HG03159 (cell line): ENCODE measurements around the gene DOCK2.

ENCODE experiments used
- ATAC-seq: cut with Tn5 transposase; IDR thresholded peaks from one replicate; pipeline ENCODE4 v1.9.1; 2021; ENCODE audit warnings: mild to moderate bottlenecking, moderate library complexity; ENCODE audit not compliant: unreplicated experiment

The DOCK2 gene

DNA sequence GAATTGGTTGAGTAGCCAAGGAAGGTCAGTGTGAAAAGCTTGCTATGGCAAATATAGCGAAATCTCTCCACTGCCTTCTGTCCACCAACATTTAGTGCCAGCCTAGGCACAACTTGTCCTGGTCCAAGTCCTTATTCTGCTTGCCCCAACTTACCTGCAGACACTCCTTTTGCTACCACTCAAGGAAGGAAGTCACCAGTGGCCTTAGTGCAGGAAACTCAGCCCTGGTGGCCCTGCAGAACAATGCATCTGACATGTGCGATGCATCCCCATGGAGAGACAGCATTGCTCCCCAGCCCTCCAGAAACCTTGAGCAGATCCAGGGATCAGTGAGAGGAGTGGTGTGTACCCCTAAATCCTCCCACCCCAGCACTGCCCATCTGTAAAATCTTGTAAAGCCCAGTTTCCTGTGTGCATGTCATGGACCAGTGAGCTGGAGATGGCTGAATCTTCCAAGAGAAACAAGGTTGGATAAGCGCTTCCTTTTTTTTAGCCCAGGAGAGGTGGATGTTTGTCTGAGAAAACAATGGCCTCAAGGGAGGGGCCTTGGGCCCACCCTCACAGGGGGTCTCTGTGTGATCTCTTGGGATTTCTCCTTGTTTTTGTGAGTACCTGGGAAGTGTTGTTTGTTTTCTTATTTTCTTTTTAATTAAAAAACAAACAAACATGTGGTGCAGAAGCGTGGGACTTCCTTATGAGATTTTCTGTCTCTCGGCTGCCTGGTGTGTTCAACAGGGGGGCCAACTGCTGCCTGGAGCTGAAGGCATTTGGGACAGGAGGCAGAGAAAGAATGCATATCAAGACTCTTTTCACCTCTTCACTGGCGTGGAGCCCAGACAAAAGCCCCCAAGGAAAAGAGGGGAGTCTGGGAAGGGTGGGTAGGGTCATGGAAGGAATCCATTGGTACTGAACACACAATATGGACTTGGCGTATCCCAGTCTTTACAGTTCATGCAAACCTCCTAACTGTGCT, 472.3 kb downstream of the DOCK2 start:
- ATAC-seq: no peak

DNA sequence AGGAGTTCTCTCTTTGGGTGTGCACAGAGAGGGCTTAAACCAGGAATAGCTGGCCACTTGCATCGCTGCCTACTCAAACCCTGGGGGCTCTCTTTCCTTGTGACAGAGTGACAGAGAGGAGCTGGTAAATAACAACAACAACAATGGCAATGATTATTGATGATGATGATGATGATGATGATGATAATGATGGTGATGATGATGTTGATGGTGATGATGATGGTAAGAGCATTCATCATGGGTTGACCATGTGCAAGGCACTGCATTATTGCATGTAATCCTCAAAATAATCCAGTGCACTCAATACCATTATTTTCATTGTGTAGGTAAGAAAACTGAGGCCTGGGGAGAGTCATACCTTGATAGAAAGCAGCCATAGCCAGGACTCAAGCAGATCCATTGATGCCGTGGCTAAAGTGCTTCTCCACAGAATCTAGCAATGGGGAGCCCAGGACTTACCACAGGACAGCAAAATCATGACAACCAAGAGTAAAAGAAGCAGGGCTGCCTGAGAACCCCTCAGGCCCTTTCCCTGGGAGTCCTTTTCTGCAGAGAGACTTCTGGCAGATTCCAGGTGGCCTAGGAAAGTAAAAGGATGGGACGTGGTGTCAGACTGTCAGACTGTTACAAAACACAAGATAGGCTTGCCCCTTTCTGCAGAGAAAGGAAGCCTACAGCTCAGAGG, 473.5 kb downstream of the DOCK2 start:
- ATAC-seq: no peak

DNA sequence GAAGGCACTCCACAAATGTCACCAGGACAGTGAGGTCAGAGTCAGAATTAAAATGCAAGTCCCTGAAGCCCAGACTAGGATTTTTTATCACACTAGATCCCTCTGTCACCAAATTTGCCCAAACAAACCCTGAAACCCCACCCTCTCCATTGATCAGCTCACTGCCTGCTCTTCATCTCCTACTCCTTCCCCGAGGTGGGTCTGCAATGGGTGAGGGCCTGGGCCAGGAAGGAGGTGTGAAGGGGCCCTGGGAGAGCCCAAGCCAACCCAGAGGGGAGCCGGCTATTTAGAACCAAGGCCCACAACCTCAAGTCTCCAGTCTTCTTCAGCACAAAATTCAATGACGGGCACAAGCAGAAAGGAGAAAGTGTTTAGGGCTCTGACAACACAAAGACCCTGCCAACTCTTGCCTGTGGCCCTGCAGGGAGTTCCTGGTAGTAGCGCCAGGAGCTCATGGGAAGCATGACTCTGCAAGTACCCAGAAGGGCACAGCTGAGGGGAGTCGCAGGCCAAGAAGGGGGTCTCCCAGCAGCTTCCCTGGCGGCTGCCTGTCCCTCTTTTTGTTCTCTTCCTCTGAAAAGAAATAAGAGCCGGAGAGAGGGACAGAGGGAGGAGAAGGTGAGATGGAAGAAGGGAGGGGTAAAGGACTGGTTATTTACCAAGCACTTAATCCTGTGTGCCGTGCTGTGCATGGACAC, 474.2 kb downstream of the DOCK2 start:
- ATAC-seq: no peak

DNA sequence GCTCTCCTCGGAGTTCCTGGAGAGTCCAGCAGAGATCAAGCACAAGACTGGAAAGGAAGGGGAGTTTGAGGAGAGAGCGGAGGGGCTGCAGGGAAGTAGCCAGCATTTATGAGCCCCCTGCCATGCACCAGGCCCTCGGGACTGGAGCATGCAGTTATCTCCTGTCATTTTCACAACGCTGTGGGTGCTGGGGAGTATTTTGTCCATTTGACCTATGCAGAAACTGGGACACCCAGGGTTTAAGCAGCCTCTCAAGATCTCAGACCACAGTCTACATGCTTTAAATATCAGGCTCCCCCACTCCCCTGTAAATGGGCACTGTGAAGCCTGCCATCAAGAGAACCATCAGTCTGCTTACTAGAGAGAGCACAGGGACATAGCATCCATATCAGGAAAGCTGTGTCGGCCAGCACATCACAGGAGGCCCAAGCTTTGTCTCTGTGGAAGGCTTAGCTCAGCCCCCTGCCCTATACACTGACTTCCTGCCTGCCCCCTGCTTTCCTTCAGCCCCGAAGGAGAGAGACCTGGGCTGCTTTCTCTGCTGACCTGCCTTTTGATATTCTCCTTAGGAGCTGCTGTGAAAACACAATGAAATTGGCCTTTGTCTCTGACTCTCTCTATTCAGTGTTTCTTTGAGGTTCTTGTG, 475.9 kb downstream of the DOCK2 start:
- no peak for ATAC-seq

DNA sequence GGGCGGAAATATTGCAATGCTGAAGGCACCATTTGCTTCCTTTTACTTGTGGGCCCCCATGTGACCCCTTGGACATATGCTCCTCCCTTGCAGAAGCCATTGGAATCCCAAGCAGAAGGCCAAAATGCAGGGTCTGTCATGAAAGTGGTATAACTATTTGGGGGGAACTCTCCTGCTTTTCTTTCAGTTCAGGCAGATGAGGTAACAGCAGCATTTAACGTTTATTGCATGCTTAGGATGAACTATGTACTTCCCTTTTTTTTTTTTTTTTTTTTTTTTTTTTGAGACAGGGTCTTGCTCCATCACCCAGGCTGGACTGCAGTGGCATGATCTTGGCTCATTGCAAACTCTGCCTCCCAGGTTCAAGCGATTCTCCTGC, 476.4 kb downstream of the DOCK2 start:
- ATAC-seq: no peak

DNA sequence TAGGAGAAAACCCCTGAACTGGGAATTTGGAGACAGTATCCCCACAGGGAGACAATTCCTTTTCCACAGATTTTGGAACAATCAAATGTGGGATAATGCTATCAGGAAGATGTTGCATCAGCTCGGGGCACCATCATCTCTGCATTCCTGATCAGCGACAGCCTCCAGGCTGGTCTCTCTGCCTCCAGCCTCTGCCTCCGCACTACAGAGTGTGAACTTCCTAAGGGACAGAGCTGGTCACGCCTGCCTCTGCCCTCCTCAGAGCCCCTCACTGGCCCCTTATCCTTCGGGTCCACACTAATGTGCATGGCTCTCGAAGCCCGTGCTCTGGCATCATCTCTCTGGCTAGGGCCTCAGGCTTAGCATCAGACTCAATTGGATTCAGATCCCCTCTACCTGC, 477.2 kb downstream of the DOCK2 start:
- ATAC-seq: no peak

DNA sequence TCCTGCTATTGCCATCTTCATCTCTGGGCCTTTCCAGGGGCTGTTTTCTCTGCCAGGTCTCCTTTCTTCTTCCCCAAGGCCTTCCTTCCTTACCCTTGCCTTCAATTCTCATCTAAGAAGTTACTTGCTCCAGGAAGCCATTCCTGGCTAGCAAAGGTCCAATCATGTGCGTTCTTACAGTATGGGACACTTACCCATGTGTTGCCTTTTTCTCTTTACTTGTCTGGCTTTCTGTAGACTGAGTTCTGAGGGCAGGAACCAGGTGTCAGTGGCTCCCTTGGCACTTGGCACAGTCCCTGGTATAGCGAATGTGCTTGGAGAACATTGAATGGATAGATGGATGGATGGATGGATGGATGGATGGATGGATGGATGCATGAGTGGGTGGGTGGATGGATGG, 478.9 kb downstream of the DOCK2 start:
- ATAC-seq: no peak

DNA sequence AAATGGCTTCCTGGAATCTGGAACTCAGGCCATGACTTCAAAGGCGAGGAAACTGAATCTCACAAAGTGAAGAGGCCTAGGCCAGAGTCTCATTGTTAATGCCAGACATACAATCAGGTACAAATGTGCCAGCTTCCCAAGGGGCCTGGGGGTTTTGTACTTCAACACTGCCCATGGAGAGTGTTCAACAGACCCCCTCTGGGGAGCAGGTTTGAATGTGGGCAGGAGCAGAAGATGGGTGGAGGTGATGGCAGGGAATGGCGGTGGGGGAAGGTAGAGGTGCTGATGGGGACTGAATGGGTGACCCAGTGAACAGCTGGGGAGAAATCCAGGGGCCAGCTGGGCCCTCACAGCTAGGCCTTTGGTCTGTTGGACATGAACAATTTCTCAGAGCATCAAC, 480.7 kb downstream of the DOCK2 start:
- no peak for ATAC-seq

DNA sequence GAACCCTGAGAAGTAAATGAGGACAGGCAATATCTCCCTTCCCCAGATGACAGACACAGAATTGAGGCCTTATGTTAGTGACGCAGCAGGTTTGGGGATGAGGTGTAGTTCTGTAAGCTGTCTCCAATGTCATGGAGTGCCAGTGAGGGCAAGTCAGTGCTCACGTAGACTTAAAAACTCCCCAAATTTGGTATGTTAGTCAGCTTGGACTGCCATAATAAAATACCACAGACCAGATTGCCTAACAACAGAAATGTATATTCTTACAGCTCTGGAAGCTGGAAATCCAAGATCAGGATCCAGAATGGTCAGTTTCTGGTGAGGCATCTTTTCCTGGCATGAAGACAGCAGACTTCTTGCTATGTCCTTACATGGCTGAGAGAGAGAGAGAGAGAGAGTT, 483.5 kb downstream of the DOCK2 start:
- ATAC-seq: no peak

DNA sequence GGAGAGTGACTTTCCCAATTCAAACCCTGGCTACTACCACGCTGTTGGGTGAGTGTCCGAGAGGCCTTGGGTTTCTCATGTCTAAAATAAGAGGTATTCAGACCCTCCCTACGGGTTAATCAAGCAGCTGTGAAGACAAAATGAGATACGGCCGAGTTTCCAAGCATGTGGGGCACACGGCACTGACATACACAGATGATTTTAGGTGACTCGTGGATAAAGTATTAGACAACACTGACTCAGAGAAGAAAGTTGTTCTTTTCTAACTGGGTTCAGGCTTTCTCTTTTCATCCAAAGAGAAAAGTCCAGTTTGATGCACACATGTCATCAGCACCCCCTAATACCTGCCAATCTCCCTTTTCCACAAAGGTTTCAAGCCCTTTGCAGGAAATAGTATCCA, 484.2 kb downstream of the DOCK2 start:
- no peak for ATAC-seq

DNA sequence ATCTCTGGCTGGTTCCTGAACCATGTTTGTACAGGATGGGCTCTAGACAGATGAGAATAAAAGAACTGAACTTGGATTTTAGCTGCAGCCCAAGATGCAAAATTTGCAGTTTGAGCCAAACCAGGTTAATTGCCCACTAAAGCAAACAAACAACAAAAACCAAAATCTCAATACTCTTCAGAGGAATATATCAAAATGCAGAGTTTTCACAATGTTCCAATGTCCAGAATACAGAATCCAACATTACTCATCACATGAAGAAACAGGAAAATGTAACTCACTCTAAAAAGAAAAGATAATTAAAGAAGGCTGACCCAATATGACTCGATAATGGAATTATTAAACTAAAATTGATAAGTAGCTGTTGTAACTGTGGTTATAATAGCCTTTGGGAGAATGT, 489.0 kb downstream of the DOCK2 start:
- ATAC-seq: no peak

DNA sequence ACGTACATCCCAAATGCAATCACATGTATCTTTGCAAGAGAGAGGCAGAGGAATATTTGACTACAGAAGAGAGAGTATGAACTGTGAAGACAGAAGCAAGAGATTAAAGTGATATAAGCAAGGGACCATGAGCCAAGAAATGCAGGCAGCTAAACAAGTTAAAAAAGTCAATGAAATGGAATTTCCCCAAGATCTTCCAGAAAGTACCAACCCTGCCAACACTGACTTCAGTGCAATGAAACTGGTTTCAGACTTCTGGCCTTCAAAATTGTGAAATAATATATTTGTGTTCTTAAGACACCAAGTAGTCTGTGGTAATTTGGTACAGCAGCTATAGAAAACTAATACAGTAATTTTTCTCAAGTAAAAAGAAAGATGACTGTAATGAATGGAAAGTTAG, 489.6 kb downstream of the DOCK2 start:
- no peak for ATAC-seq

DNA sequence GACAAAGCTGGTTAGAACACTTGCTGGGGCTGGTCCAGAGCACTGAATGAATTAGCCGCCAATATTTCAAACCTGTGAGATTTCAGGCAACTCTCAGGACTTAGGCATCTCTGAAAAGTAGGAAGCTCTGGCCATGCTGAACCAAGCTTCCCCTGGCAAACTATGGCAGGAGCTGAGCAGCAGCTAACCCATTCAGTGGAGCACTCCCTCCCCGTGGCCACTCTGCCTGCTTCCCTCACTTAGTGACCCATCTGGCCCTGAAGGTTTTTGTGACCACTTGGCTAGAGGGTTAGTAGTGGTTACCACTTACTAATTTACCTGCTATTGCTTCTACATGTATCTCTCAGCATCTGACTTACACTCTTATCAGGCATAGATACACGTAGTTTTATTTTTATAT, 494.2 kb downstream of the DOCK2 start:
- no peak for ATAC-seq

DNA sequence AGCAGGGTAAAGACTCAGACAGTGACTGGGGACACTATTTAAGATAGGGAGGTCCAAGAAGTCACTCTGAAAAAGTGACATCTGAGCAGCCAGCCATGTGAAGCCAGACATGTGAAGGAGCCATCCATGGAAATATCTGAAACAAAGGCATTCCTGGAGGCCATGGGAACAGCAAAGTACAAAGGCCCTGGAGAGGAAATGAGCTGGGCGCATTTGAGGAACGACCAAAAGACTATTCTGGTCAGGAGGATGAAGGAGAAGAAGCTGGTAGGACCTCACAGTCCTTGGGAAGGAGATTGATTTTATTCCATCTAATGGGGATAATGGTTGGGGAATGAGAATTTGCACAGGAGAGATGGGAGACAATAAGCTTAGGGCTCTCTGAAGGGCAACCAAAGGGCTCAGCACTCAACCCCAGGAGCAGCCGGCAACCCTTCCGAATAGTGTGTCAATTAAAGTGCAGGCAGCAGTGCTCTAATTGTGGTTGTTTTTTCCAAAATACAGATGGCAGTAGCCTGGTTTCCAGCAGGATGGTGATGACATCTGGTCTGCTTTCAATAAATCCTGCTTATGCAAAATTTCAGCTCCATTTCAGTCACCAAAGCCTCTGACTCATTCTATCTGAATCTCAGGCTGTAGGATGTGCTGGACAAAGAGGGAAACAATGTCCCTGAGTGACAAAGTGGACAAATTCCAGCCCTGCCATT, 495.3 kb downstream of the DOCK2 start:
- no peak for ATAC-seq
